Endothelial cell of umbilical vein (primary cell): ENCODE data around the gene HSP90B1. TPM values are rescaled to one million over a fixed set of nuclear protein-coding genes. Genes with fewer than 3 reads are reported as not detected.

Experiments
- BruUV-seq: library from RNA; stranded (reverse); fragments of 400-500 nt; replicated peaks from 2 replicates; lab custom pipeline; 2021; lab: Mats Ljungman, UMichigan
- CTCF ChIA-PET: fragments of 300-600, 350-600 bp; sonication (Branson Sonifier 250); formaldehyde crosslinking; loops from one replicate; lab custom pipeline; 2021; ENCODE audit warnings: antibody characterized with exemption, inconsistent platforms; lab: Charles Lee
- POLR2A ChIA-PET: fragments of 300-600, 350-600 bp; sonication (Branson Sonifier 250); formaldehyde crosslinking; loops from one replicate; lab custom pipeline; 2021; ENCODE audit warnings: antibody characterized with exemption, inconsistent platforms; lab: Charles Lee
- DNase-seq: peaks from one replicate; pipeline ENCODE4 v3.0.0-alpha.2; 2011; ENCODE audit warnings: low read depth, low spot score
- FAIRE-seq: peaks from 2 replicates; lab custom pipeline; 2011; peaks lifted over from hg19 to GRCh38; lab: Jason Lieb, UNC
- H2AFZ ChIP-seq: 2 replicates; pipeline ENCODE4 v1.6.0; 2012; ENCODE audit warnings: low read depth, low read length, control low read depth, inconsistent platforms
- H3K27ac ChIP-seq: 2 replicates; pipeline ENCODE4 v1.5.1; 2011; ENCODE audit warnings: low read depth, mild to moderate bottlenecking, control low read depth, low read length, moderate library complexity; ENCODE audit not compliant: insufficient read depth
- H3K27me3 ChIP-seq, 2 experiments: 2 replicates each; pipeline versions ENCODE4 v1.6.0 to v1.6.1; 2011; ENCODE audit warnings: low read length in 2 of 2, mixed read lengths in 1 of 2; ENCODE audit not compliant: control insufficient read depth in 2 of 2, insufficient read depth in 2 of 2
- H3K36me3 ChIP-seq, 2 experiments: 2 replicates in 1 of 2; 3 replicates in 1 of 2; pipeline ENCODE4 v1.5.1; 2011; ENCODE audit warnings: low read length in 2 of 2, mild to moderate bottlenecking in 1 of 2, moderate library complexity in 1 of 2; ENCODE audit not compliant: control insufficient read depth in 2 of 2, insufficient read depth in 2 of 2; ENCODE audit errors: extremely low read depth in 1 of 2
- H3K4me1 ChIP-seq: 3 replicates; pipeline ENCODE4 v1.5.1; 2011; ENCODE audit warnings: mild to moderate bottlenecking, low read length; ENCODE audit not compliant: control insufficient read depth, insufficient read depth; ENCODE audit errors: extremely low read depth
- H3K4me2 ChIP-seq: 2 replicates; pipeline ENCODE4 v1.6.1; 2011; ENCODE audit warnings: low read length, control low read depth, mixed read lengths; ENCODE audit not compliant: insufficient read depth
- H3K4me3 ChIP-seq, 3 experiments: fragments of 200-600 bp in 1 of 3; sonication (generic), shearing (Covaris generic) in 1 of 3; replicated peaks in 1 of 3; 2 replicates each; pipeline ENCODE4 v1.5.1; 2011 to 2016; ENCODE audit warnings: control low read depth in 3 of 3, low read length in 3 of 3, mild to moderate bottlenecking in 2 of 3, inconsistent platforms in 1 of 3, low read depth in 1 of 3, moderate library complexity in 1 of 3; ENCODE audit not compliant: insufficient read depth in 1 of 3
- H3K79me2 ChIP-seq: 2 replicates; pipeline ENCODE4 v1.6.0; 2012; ENCODE audit warnings: low read length, inconsistent platforms; ENCODE audit not compliant: control insufficient read depth, insufficient read depth
- H3K9ac ChIP-seq: replicated peaks from 2 replicates; pipeline ENCODE3; 2011; ENCODE audit warnings: low read length, control low read depth; ENCODE audit not compliant: insufficient read depth; ENCODE audit errors: extremely low read depth
- H3K9me1 ChIP-seq: replicated peaks from 3 replicates; pipeline ENCODE4 v1.6.0; 2011; ENCODE audit warnings: mild to moderate bottlenecking, low read length; ENCODE audit not compliant: control insufficient read depth, insufficient read depth; ENCODE audit errors: extremely low read depth
- H3K9me3 ChIP-seq: replicated peaks from 2 replicates; pipeline ENCODE4 v1.5.1; 2012; ENCODE audit warnings: low read length, inconsistent platforms; ENCODE audit not compliant: control insufficient read depth, insufficient read depth
- H4K20me1 ChIP-seq: replicated peaks from 2 replicates; pipeline ENCODE3; 2011; ENCODE audit warnings: mild to moderate bottlenecking, low read length; ENCODE audit not compliant: control insufficient read depth, insufficient read depth; ENCODE audit errors: extremely low read depth
- CTCF ChIP-seq, 2 donors: IDR thresholded peaks; 1 replicate in 1 of 2; 2 replicates in 1 of 2; pipeline ENCODE4 v1.5.1; 2011; ENCODE audit warnings: low read length in 2 of 2, mild to moderate bottlenecking in 2 of 2, moderate library complexity in 2 of 2, control low read depth in 1 of 2, inconsistent platforms in 1 of 2, low read depth in 1 of 2; ENCODE audit not compliant: insufficient read depth in 1 of 2; ENCODE audit errors: extremely low read depth in 1 of 2
- EZH2 ChIP-seq: IDR thresholded peaks from 2 replicates; pipeline ENCODE4 v1.6.1; 2012; ENCODE audit warnings: borderline replicate concordance, low read depth, mild to moderate bottlenecking, moderate library complexity, low read length, inconsistent platforms; ENCODE audit not compliant: severe bottlenecking
- FOS ChIP-seq: IDR thresholded peaks from 2 replicates; pipeline ENCODE4 v1.6.1; 2011; ENCODE audit warnings: mild to moderate bottlenecking, low read length, moderate library complexity, borderline replicate concordance; ENCODE audit not compliant: insufficient read depth
- GATA2 ChIP-seq: IDR thresholded peaks from 2 replicates; pipeline ENCODE4 v1.7.0; 2011; ENCODE audit warnings: low read depth, mild to moderate bottlenecking, moderate library complexity, mixed read lengths, low read length; ENCODE audit not compliant: insufficient read length, insufficient read depth
- JUN ChIP-seq: IDR thresholded peaks from 2 replicates; pipeline ENCODE4 v1.6.1; 2011; ENCODE audit warnings: borderline replicate concordance, low read depth; ENCODE audit not compliant: insufficient read length, insufficient read depth
- MAX ChIP-seq: IDR thresholded peaks from 2 replicates; pipeline ENCODE4 v1.6.1; 2011; ENCODE audit not compliant: insufficient read depth, insufficient read length
- MYC ChIP-seq: IDR thresholded peaks from one replicate; pipeline ENCODE4 v1.6.1; 2011; ENCODE audit warnings: mild to moderate bottlenecking, low read depth, low read length
- POLR2A ChIP-seq: IDR thresholded peaks from 2 replicates; pipeline ENCODE4 v1.6.1; 2012; ENCODE audit warnings: low read depth, mild to moderate bottlenecking, control low read depth, low read length
- POLR2AphosphoS5 ChIP-seq: IDR thresholded peaks from 2 replicates; pipeline ENCODE4 v1.6.1; 2012; ENCODE audit warnings: low read depth, mild to moderate bottlenecking, control low read depth, low read length, moderate library complexity; ENCODE audit not compliant: insufficient read depth
- dilution Hi-C: fragments of 300-500 bp; cut with MboI; formaldehyde crosslinking; loops from one replicate; pipeline ENCODE4 v1.15.0; 2019; ENCODE audit warnings: low sequenced_read_pairs; ENCODE audit not compliant: extremely low pct_ligation_motif_present
- intact Hi-C: fragments of 100-400 bp; cut with micrococcal nuclease; formaldehyde crosslinking; loops from one replicate; pipeline ENCODE4 v1.10.0; 2022
- polyA plus RNA-seq, 4 experiments: library from polyadenylated mRNA; depleted of rRNA in 3 of 4; stranded (reverse) in 3 of 4; unstranded in 1 of 4; fragments of >200 nt; gene quantifications; 2 replicates each; pipeline versions ENCODE4 v1.2.1 to v1.2.3, GENCODE V29; 2011 to 2012; ENCODE audit warnings: missing spikeins in 1 of 4
- total RNA-seq: library from RNA; stranded (reverse); gene quantifications from 2 replicates; pipeline ENCODE4 v1.2.3, GENCODE V29; 2021

HSP90B1 gene
- total and polyA plus RNA-seq, 2 donors (not counting 3 experiments of a cell fraction or from before 2014, with no cell fraction given) = 310 to 1,310 TPM

GRCh38 chr12:103887738-103888137 lies 42.5 kb upstream of the HSP90B1 start:
- H3K4me1 ChIP-seq = no peaks in the 10 kb centered on the region
- CTCF ChIA-PET = interaction anchor here (0.7 to 1.2 kb wide), 3 partner anchors 15 to 221 kb away, joined by 3 to 6 read pairs (median 4); no protein-coding TSS in a partner anchor
- H4K20me1 ChIP-seq = no peaks in the 10 kb centered on the region
- no peak overlapping the region for H2AFZ ChIP-seq
- FAIRE-seq = no peak
- peaks cover 0 to 9% of the 10 kb centered on the region in 2 experiments for H3K27me3 ChIP-seq
- H3K36me3 ChIP-seq = no peaks in the 10 kb centered on the region
- dilution Hi-C loops = no loop called here
- H3K27ac ChIP-seq = no peak overlapping the region
- no peak overlapping the region for H3K4me3 ChIP-seq
- intact Hi-C loops = no loop called here
- no peak for DNase-seq
- no peak overlapping the region for H3K4me2 ChIP-seq
- H3K9me1 ChIP-seq = no peaks in the 10 kb centered on the region
- TF ChIP-seq EZH2 (no peak), MYC (no peak), POLR2AphosphoS5 (no peak), FOS (no peak), MAX (no peak), CTCF (IDR thresholded peaks at IDR 0.05; ENCODE audit: extremely low read depth in 1 of 2, insufficient read depth in 1 of 2, low read depth in 1 of 2, low read length in 2 of 2) (no peak), GATA2 (no peak), JUN (no peak), POLR2A (no peak)
- H3K9me3 ChIP-seq = no peaks in the 10 kb centered on the region
- no peak overlapping the region for H3K9ac ChIP-seq
- POLR2A ChIA-PET = no interaction called here
- no TSS peak for BruUV-seq
- H3K79me2 ChIP-seq = no peaks in the 10 kb centered on the region
